HepG2 (cell line): Measurements from ENCODE around the gene TRDN.

Experiments used
- EZH2 ChIP-seq: conservative IDR thresholded peaks from 2 replicates; pipeline ENCODE4 v1.6.1; 2012; ENCODE audit warnings: mild to moderate bottlenecking, low read depth, low read length, moderate library complexity
- FOXA1 ChIP-seq, 2 experiments: fragments of 450-650 bp in 1 of 2; sonication (generic) in 1 of 2; formaldehyde crosslinking in 1 of 2; IDR thresholded peaks; 2 replicates each; pipeline versions ENCODE4 v1.4.0 to v1.6.1; 2016 to 2020; ENCODE audit warnings: missing genetic modification reagents in 1 of 2
- KDM5A ChIP-seq: fragments of 200-600 bp; sonication (generic); IDR thresholded peaks from 2 replicates; pipeline ENCODE4 v1.7.0; 2018; ENCODE audit warnings: antibody characterized with exemption, mild to moderate bottlenecking, low read length, borderline replicate concordance
- MXI1 ChIP-seq: IDR thresholded peaks from 3 replicates; pipeline ENCODE4 v1.6.1; 2012; ENCODE audit warnings: low read depth, low read length, inconsistent platforms, borderline replicate concordance
- POLR2A ChIP-seq, 2 experiments: IDR thresholded peaks; 2 replicates each; pipeline ENCODE4 v1.6.1; 2011; ENCODE audit warnings: low read depth in 2 of 2, low read length in 2 of 2, mild to moderate bottlenecking in 1 of 2, moderate library complexity in 1 of 2; ENCODE audit not compliant: insufficient read depth in 1 of 2
- POLR2AphosphoS5 ChIP-seq: IDR thresholded peaks from 2 replicates; pipeline ENCODE4 v1.6.1; 2012; ENCODE audit warnings: low read depth, low read length
- TAF15 ChIP-seq: fragments of 200-400 bp; formaldehyde crosslinking; IDR thresholded peaks from one replicate; pipeline ENCODE4 v1.6.1; 2018; ENCODE audit warnings: mild to moderate bottlenecking, low read depth, low read length; ENCODE audit not compliant: poor library complexity, severe bottlenecking
- ZNF232 ChIP-seq: sonication (generic); formaldehyde crosslinking; IDR thresholded peaks from 2 replicates; pipeline ENCODE4 v1.4.0; 2020; ENCODE audit warnings: missing genetic modification reagents, borderline replicate concordance
- TF ChIP-seq, protein P1 (sequence below): sonication (generic); formaldehyde crosslinking; IDR thresholded peaks from 2 replicates; pipeline ENCODE4 v1.5.0; 2020; ENCODE audit warnings: mild to moderate bottlenecking, missing genetic modification reagents, moderate library complexity
- TF ChIP-seq, protein P2 (sequence below): sonication (generic); formaldehyde crosslinking; IDR thresholded peaks from 2 replicates; pipeline ENCODE4 v1.5.0; 2020; ENCODE audit warnings: mild to moderate bottlenecking, missing genetic modification reagents
- TF ChIP-seq, protein P3 (sequence below), 2 experiments: sonication (generic) in 1 of 2; formaldehyde crosslinking in 1 of 2; IDR thresholded peaks; 2 replicates each; pipeline versions ENCODE4 v1.4.0 to v1.6.1; 2018 to 2020; ENCODE audit warnings: missing genetic modification reagents in 2 of 2, borderline replicate concordance in 1 of 2, low read depth in 1 of 2, mild to moderate bottlenecking in 1 of 2, missing biosample characterization in 1 of 2
- TF ChIP-seq, protein P4 (sequence below): sonication (generic); formaldehyde crosslinking; IDR thresholded peaks from 2 replicates; pipeline ENCODE4 v1.4.0; 2020; ENCODE audit warnings: missing genetic modification reagents, borderline replicate concordance

DNA sequence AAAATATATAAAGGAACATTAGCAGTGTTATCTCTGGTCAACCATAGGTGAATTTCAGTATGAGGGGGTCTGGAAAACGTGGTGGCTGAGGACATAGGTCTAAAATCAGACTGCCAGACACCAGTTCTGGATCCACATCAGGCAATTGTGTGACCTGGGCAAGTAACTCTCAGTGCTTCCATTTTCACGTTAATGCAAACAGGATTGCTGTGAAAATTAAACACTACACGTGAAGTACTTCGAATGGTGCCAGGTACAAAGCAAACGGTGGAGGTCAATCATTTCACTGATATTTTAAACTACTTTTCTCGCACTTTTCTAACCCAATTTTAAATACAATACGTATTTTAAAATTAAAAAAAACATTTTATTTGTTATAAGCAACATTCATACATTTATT, 315.7 kb downstream of the TRDN start:
- TF ChIP-seq POLR2AphosphoS5 (no peak), FOXA1 (IDR thresholded peaks at IDR 0.05) (no peak), FOXA1 (CRISPR knock-in tag; IDR thresholded peaks at IDR 0.05) (no peak), ZNF232 (CRISPR knock-in tag) (no peak), POLR2A (IDR thresholded peaks at IDR 0.05; ENCODE audit: insufficient read depth in 1 of 2, low read depth in 2 of 2, low read length in 2 of 2) (no peak), KDM5A (no peak), TAF15 (no peak), MXI1 (no peak), EZH2 (no peak)
- TF ChIP-seq, protein P1, sequence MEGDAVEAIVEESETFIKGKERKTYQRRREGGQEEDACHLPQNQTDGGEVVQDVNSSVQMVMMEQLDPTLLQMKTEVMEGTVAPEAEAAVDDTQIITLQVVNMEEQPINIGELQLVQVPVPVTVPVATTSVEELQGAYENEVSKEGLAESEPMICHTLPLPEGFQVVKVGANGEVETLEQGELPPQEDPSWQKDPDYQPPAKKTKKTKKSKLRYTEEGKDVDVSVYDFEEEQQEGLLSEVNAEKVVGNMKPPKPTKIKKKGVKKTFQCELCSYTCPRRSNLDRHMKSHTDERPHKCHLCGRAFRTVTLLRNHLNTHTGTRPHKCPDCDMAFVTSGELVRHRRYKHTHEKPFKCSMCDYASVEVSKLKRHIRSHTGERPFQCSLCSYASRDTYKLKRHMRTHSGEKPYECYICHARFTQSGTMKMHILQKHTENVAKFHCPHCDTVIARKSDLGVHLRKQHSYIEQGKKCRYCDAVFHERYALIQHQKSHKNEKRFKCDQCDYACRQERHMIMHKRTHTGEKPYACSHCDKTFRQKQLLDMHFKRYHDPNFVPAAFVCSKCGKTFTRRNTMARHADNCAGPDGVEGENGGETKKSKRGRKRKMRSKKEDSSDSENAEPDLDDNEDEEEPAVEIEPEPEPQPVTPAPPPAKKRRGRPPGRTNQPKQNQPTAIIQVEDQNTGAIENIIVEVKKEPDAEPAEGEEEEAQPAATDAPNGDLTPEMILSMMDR (CRISPR knock-in tag) = no peak
- TF ChIP-seq, protein P2, sequence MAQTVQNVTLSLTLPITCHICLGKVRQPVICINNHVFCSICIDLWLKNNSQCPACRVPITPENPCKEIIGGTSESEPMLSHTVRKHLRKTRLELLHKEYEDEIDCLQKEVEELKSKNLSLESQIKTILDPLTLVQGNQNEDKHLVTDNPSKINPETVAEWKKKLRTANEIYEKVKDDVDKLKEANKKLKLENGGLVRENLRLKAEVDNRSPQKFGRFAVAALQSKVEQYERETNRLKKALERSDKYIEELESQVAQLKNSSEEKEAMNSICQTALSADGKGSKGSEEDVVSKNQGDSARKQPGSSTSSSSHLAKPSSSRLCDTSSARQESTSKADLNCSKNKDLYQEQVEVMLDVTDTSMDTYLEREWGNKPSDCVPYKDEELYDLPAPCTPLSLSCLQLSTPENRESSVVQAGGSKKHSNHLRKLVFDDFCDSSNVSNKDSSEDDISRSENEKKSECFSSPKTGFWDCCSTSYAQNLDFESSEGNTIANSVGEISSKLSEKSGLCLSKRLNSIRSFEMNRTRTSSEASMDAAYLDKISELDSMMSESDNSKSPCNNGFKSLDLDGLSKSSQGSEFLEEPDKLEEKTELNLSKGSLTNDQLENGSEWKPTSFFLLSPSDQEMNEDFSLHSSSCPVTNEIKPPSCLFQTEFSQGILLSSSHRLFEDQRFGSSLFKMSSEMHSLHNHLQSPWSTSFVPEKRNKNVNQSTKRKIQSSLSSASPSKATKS (CRISPR knock-in tag) = no peak
- TF ChIP-seq, protein P3, sequence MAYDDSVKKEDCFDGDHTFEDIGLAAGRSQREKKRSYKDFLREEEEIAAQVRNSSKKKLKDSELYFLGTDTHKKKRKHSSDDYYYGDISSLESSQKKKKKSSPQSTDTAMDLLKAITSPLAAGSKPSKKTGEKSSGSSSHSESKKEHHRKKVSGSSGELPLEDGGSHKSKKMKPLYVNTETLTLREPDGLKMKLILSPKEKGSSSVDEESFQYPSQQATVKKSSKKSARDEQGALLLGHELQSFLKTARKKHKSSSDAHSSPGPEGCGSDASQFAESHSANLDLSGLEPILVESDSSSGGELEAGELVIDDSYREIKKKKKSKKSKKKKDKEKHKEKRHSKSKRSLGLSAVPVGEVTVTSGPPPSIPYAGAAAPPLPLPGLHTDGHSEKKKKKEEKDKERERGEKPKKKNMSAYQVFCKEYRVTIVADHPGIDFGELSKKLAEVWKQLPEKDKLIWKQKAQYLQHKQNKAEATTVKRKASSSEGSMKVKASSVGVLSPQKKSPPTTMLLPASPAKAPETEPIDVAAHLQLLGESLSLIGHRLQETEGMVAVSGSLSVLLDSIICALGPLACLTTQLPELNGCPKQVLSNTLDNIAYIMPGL (CRISPR knock-in tag; IDR thresholded peaks at IDR 0.05; ENCODE audit: borderline replicate concordance in 1 of 2, low read depth in 1 of 2) = no peak
- TF ChIP-seq, protein P4, sequence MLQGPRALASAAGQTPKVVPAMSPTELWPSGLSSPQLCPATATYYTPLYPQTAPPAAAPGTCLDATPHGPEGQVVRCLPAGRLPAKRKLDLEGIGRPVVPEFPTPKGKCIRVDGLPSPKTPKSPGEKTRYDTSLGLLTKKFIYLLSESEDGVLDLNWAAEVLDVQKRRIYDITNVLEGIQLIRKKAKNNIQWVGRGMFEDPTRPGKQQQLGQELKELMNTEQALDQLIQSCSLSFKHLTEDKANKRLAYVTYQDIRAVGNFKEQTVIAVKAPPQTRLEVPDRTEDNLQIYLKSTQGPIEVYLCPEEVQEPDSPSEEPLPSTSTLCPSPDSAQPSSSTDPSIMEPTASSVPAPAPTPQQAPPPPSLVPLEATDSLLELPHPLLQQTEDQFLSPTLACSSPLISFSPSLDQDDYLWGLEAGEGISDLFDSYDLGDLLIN = no peak
